BE2C (cell line): ENCODE measurements around the gene COL12A1.

Source experiments
- DNase-seq: peaks from one replicate; pipeline ENCODE4 v3.0.0-alpha.2; 2020
- H3K27me3 ChIP-seq: fragments of 250-450 bp; sonication (Bioruptor Pico); 2 replicates; pipeline ENCODE4 v1.5.1; 2020; ENCODE audit warnings: mild to moderate bottlenecking
- H3K36me3 ChIP-seq: fragments of 250-450 bp; sonication (Bioruptor Pico); 2 replicates; pipeline ENCODE4 v1.5.1; 2020; ENCODE audit warnings: mild to moderate bottlenecking
- H3K4me1 ChIP-seq: fragments of 250-450 bp; sonication (Bioruptor Pico); 2 replicates; pipeline ENCODE4 v1.5.1; 2020
- H3K4me3 ChIP-seq: 2 replicates; pipeline ENCODE4 v1.5.1; 2011; ENCODE audit warnings: low read depth, low read length
- H3K9me3 ChIP-seq: fragments of 250-450 bp; sonication (Bioruptor Pico); 2 replicates; pipeline ENCODE4 v1.5.1; 2020
- TF ChIP-seq, protein P1 (sequence below): IDR thresholded peaks from 2 replicates; pipeline ENCODE4 v1.5.1; 2012; ENCODE audit warnings: mild to moderate bottlenecking, low read depth, low read length

The COL12A1 gene

DNA sequence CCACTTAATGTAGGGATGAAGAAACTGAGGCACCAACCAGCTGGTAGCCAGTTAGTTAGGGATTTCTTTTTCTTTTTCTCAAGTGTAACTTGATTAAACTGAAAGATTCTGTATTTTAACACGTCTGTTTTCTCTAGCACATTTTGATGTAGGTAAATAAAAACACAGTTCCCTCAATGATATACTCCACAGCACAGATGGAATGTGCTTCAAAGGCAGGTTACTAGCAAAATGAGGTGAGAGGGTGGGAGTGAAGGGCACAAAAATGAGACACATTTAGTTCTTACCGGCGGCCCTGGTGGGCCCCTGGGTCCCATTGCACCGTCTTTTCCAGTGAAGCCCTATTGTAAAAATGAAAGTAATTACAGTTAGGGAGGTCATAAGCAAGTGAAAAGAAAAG is 108.9 kb downstream of the COL12A1 start:
- H3K9me3 ChIP-seq = no peaks in the 10 kb centered on the region
- TF ChIP-seq, protein P1, sequence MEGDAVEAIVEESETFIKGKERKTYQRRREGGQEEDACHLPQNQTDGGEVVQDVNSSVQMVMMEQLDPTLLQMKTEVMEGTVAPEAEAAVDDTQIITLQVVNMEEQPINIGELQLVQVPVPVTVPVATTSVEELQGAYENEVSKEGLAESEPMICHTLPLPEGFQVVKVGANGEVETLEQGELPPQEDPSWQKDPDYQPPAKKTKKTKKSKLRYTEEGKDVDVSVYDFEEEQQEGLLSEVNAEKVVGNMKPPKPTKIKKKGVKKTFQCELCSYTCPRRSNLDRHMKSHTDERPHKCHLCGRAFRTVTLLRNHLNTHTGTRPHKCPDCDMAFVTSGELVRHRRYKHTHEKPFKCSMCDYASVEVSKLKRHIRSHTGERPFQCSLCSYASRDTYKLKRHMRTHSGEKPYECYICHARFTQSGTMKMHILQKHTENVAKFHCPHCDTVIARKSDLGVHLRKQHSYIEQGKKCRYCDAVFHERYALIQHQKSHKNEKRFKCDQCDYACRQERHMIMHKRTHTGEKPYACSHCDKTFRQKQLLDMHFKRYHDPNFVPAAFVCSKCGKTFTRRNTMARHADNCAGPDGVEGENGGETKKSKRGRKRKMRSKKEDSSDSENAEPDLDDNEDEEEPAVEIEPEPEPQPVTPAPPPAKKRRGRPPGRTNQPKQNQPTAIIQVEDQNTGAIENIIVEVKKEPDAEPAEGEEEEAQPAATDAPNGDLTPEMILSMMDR = no peak
- no peak overlapping the region for H3K4me3 ChIP-seq
- H3K4me1 ChIP-seq = no peaks in the 10 kb centered on the region
- no peaks in the 10 kb centered on the region for H3K36me3 ChIP-seq
- no peaks in the 10 kb centered on the region for H3K27me3 ChIP-seq
- DNase-seq = no peak

GRCh38 chr6:75094614-75095200 is 111.1 kb downstream of the COL12A1 start:
- TF ChIP-seq, protein P1 = no peak
- no peak for DNase-seq
- H3K4me3 ChIP-seq = no peak overlapping the region
- no peaks in the 10 kb centered on the region for H3K36me3 ChIP-seq
- H3K9me3 ChIP-seq = no peaks in the 10 kb centered on the region
- H3K27me3 ChIP-seq = no peaks in the 10 kb centered on the region; the same call in 1 of the 2 replicates
- H3K4me1 ChIP-seq = no peaks in the 10 kb centered on the region

GRCh38 chr6:75091467-75092190 is 114.2 kb downstream of the COL12A1 start:
- H3K36me3 ChIP-seq = no peaks in the 10 kb centered on the region
- DNase-seq = no peak
- no peaks in the 10 kb centered on the region for H3K4me1 ChIP-seq
- no peak overlapping the region for H3K4me3 ChIP-seq
- TF ChIP-seq, protein P1 = no peak
- H3K9me3 ChIP-seq = no peaks in the 10 kb centered on the region
- H3K27me3 ChIP-seq = no peaks in the 10 kb centered on the region; the same call in 1 of the 2 replicates

GRCh38 chr6:75090576-75090975 is 115.3 kb downstream of the COL12A1 start:
- no peak for DNase-seq
- no peaks in the 10 kb centered on the region; the same call in 1 of the 2 replicates for H3K27me3 ChIP-seq
- TF ChIP-seq, protein P1 = no peak
- no peaks in the 10 kb centered on the region for H3K9me3 ChIP-seq
- no peaks in the 10 kb centered on the region for H3K36me3 ChIP-seq
- H3K4me3 ChIP-seq = no peak overlapping the region
- no peaks in the 10 kb centered on the region for H3K4me1 ChIP-seq

GRCh38 chr6:75089921-75090320 is 115.9 kb downstream of the COL12A1 start:
- TF ChIP-seq, protein P1 = no peak
- H3K9me3 ChIP-seq = no peaks in the 10 kb centered on the region
- H3K27me3 ChIP-seq = peaks cover 4% of the 10 kb centered on the region
- H3K4me3 ChIP-seq = no peak overlapping the region
- no peak for DNase-seq
- H3K4me1 ChIP-seq = no peaks in the 10 kb centered on the region
- H3K36me3 ChIP-seq = no peaks in the 10 kb centered on the region

- Histone ChIP-seq H3K9me3 (no peaks in the 10 kb centered on the region), H3K4me1 (no peaks in the 10 kb centered on the region), H3K36me3 (no peaks in the 10 kb centered on the region), H3K4me3 (no peak overlapping the region), H3K27me3 (peaks cover 10% of the 10 kb centered on the region)
- TF ChIP-seq, protein P1 = no peak
- no peak for DNase-seq
These were observed 116.5 kb downstream of the COL12A1 start for GRCh38 chr6:75089151-75089897.
